DOHH2 (cell line): ENCODE data around the gene KCNG2.

Experiments
- CTCF ChIP-seq: fragments of 200-600 bp; sonication (generic); IDR thresholded peaks from one replicate; pipeline ENCODE4 v1.5.1; 2014; ENCODE audit warnings: antibody characterized with exemption, mild to moderate bottlenecking, low read depth, low read length; ENCODE audit not compliant: poor library complexity, severe bottlenecking
- EZH2phosphoT487 ChIP-seq: fragments of 200-600 bp; sonication (generic); IDR thresholded peaks from 2 replicates; pipeline ENCODE4 v1.6.1; 2017; ENCODE audit warnings: borderline replicate concordance, mild to moderate bottlenecking, antibody characterized with exemption, low read length, moderate library complexity, mixed read lengths

DNA sequence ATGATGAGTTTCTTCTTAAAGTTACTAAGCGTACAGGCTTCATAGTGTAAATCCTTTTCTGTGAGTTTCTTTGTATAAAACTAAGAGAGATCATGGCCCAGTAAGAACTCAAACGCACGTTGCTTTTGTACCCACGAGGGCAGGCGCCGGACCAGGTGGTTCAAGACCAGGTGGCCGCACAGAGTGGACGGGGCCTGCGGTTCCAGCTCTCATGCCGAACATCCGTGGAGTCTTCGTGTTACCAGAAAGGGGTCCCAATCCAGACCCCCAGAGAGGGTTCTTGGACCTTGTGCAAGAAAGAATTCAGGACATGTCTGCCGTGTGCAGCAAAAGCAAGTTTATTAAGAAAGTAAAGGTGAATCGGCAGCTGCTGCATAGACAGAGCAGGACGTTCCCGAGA is 53.0 kb downstream of the KCNG2 start:
- TF ChIP-seq CTCF (no peak), EZH2phosphoT487 (no peak)
